ENCODE data around the gene RLF.
"Not testable (repeated sequence)": the region's sequence is repeated elsewhere in the genome, so short reads cannot be mapped to it uniquely, and the experiment has no call there.

DNA sequence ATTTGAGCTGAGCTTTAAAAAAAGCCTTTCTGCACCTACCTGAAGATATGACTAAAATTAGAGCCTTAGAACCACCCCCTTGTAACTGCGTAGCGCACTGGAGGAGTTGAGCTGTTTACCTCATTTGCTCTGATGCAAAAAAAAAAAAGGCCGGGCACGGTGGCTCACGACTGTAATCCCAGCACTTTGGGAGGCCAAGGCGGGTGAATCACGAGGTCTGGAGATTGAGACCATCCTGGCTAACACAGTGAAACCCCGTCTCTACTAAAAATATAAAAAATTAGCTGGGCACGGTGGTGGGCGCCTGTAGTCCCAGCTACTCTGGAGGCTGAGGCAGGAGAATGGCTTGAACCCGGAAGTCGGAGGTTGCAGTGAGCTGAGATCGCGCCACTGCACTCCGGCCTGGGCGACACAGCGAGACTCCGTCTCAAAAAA lies 60.3 kb downstream of the RLF start:
- not testable (repeated sequence) for TF ChIP-seq TAF1 (IDR thresholded peaks at IDR 0.05; ENCODE audit: low read depth, low read length); POLR2A (IDR thresholded peaks at IDR 0.05; ENCODE audit: low read depth, low read length); POLR2AphosphoS5 (IDR thresholded peaks at IDR 0.05; ENCODE audit: low read depth, low read length); POU2F2 (IDR thresholded peaks at IDR 0.05; ENCODE audit: low read depth, low read length); PAX5 (IDR thresholded peaks at IDR 0.05; ENCODE audit: insufficient read depth, low read length, severe bottlenecking)
